ENCODE results near the gene ARSB.
A peak's percentile ranks its signal among the peaks of the same experiment; 100 is the strongest.

Gene ARSB

DNA sequence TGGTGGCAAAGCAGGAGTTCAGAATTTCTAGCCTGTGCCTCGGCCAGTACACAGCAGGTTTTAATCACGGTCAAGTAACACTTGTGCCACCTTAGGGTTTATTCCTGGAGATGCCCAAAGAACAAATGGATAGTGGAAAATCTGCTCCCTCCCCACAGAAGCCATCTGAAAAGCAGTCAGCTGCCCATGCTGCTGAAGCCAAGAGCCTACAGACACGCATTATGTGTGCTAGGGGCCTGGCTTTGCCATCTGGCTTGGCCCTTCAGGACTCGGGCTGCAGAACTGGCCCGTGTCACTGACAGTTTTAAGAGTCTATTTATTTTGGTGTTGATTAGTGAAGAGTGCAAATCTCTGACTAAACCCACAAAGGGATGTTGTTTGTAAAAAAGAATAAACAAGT lies 11.1 kb downstream of the ARSB start:
- Histone ChIP-seq H3K27me3 (replicated peaks) (no peaks in the 10 kb centered on the region), H3K27ac (no peak overlapping the region), H3K4me3 (ENCODE audit: low read depth, low read length) (no peak overlapping the region), H3K36me3 (replicated peaks) (no peaks in the 10 kb centered on the region)
- no peak for DNase-seq
- in situ Hi-C loops (cut with HindIII; ENCODE audit: low pct_ligation_motif_present, low sequenced_read_pairs): no loop called here
- TF ChIP-seq, protein P1, sequence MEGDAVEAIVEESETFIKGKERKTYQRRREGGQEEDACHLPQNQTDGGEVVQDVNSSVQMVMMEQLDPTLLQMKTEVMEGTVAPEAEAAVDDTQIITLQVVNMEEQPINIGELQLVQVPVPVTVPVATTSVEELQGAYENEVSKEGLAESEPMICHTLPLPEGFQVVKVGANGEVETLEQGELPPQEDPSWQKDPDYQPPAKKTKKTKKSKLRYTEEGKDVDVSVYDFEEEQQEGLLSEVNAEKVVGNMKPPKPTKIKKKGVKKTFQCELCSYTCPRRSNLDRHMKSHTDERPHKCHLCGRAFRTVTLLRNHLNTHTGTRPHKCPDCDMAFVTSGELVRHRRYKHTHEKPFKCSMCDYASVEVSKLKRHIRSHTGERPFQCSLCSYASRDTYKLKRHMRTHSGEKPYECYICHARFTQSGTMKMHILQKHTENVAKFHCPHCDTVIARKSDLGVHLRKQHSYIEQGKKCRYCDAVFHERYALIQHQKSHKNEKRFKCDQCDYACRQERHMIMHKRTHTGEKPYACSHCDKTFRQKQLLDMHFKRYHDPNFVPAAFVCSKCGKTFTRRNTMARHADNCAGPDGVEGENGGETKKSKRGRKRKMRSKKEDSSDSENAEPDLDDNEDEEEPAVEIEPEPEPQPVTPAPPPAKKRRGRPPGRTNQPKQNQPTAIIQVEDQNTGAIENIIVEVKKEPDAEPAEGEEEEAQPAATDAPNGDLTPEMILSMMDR (IDR thresholded peaks at IDR 0.05; ENCODE audit: low read depth, low read length, missing control alignments): no peak

DNA sequence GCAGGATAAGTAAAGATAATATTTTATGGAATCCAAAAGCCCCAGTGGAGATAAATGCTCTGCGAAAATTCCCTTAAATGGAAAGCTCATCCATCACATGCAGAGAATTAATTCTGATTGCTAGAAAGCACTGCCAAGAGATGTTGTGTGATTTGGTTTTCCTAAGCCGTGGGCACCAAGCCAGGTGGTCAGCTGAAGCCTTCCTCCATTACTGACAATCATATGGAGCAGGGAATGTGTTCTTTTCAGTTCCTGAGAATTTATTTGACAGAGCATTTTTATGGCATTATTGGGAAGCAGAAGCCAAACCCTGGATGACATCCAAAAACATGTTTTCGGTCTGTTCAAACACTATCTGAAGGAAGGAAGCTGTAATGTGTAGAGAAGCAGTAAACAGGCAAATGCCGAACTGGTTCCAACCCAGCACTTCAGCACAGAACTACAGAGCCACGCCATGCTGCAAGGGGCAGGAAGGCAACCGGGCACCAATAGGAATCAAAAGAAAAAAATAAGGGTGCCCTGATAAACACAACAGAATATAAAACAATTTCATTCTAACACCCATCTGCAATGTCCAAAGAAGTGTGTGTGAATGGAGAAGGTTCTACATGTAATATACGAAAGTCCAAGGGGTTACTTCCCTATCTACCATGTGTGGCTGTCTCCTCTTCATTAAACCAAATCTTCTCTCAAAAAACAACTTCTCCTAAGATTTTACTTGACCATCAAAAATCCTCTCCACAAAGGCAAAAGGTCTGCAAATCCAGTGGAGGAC lies 12.3 kb downstream of the ARSB start:
- H3K27me3 ChIP-seq (replicated peaks): no peaks in the 10 kb centered on the region
- DNase-seq: peak; percentile 10
- TF ChIP-seq, protein P1 (IDR thresholded peaks at IDR 0.05; ENCODE audit: low read depth, low read length, missing control alignments): no peak
- H3K36me3 ChIP-seq (replicated peaks): no peaks in the 10 kb centered on the region
- in situ Hi-C loops (cut with HindIII; ENCODE audit: low pct_ligation_motif_present, low sequenced_read_pairs): no loop called here
- no peak overlapping the region for H3K27ac ChIP-seq
- H3K4me3 ChIP-seq (ENCODE audit: low read depth, low read length): no peak overlapping the region

DNA sequence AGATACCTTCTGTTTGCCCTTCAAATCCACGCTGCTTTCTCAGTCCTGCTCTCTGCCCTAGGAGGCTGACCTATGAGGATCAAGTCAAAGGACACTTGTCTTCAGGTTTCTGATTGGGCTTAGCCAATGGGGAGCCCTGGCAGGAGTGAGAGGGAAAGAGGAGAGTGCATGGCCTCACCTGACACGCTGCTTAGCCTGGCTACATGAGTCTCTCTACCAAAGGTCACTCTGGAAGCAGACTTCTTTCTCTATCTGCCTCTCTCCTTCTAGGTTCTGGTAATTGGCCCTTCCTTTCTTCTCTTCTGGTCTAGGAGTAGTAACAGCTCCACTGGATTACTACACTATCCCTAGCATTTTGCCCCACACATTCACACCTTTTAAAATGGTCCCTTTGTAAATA lies 13.1 kb downstream of the ARSB start:
- Histone ChIP-seq H3K4me3 (ENCODE audit: low read depth, low read length) (no peak overlapping the region), H3K27ac (no peak overlapping the region), H3K36me3 (replicated peaks) (no peaks in the 10 kb centered on the region), H3K27me3 (replicated peaks) (no peaks in the 10 kb centered on the region)
- no peak for DNase-seq
- in situ Hi-C loops (cut with HindIII; ENCODE audit: low pct_ligation_motif_present, low sequenced_read_pairs): no loop called here
- TF ChIP-seq, protein P1 (IDR thresholded peaks at IDR 0.05; ENCODE audit: low read depth, low read length, missing control alignments): no peak

DNA sequence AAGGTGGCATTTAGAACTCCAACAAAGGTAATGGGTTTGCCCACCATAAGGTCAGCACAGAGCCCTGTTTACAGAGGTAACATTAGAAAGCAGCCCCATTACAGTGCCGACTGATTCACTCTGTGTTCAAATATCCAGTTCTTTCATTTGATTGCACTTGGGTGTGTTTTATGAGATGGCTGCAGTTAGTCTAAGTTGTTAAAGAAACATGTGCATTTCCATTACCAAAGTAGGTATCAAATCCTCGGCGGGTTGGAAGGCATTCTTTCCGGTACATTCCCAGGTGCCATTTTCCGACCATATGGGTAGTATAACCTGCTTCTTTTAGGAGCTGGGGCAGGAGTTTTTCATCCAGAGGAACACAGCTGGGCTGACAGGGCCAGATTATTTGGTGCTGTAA lies 16.3 kb downstream of the ARSB start:
- TF ChIP-seq, protein P1 (IDR thresholded peaks at IDR 0.05; ENCODE audit: low read depth, low read length, missing control alignments): no peak
- no peaks in the 10 kb centered on the region for H3K27me3 ChIP-seq (replicated peaks)
- H3K4me3 ChIP-seq (ENCODE audit: low read depth, low read length): no peak overlapping the region
- no peaks in the 10 kb centered on the region for H3K36me3 ChIP-seq (replicated peaks)
- no peak for DNase-seq
- in situ Hi-C loops (cut with HindIII; ENCODE audit: low pct_ligation_motif_present, low sequenced_read_pairs): no loop called here
- no peak overlapping the region for H3K27ac ChIP-seq

GRCh38 chr5:78964889-78965288 lies 20.2 kb downstream of the ARSB start:
- no peaks in the 10 kb centered on the region for H3K27me3 ChIP-seq (replicated peaks)
- TF ChIP-seq, protein P1 (IDR thresholded peaks at IDR 0.05; ENCODE audit: low read depth, low read length, missing control alignments): peak; percentile 42
- no peaks in the 10 kb centered on the region for H3K36me3 ChIP-seq (replicated peaks)
- H3K27ac ChIP-seq: no peak overlapping the region
- in situ Hi-C loops (cut with HindIII; ENCODE audit: low pct_ligation_motif_present, low sequenced_read_pairs): no loop called here
- no peak overlapping the region for H3K4me3 ChIP-seq (ENCODE audit: low read depth, low read length)
- DNase-seq: peak; percentile 59

GRCh38 chr5:78961743-78962142 lies 23.4 kb downstream of the ARSB start:
- Histone ChIP-seq H3K27me3 (replicated peaks) (no peaks in the 10 kb centered on the region), H3K36me3 (replicated peaks) (no peaks in the 10 kb centered on the region), H3K4me3 (ENCODE audit: low read depth, low read length) (no peak overlapping the region), H3K27ac (no peak overlapping the region)
- DNase-seq: no peak
- in situ Hi-C loops (cut with HindIII; ENCODE audit: low pct_ligation_motif_present, low sequenced_read_pairs): no loop called here
- TF ChIP-seq, protein P1 (IDR thresholded peaks at IDR 0.05; ENCODE audit: low read depth, low read length, missing control alignments): no peak

All from brain microvascular endothelial cell (primary cell).